CD4-positive, alpha-beta T cell treated with Interleukin-12 subunit alpha and Interleukin-12 subunit beta, for 1 hour (primary cell): ENCODE data around the gene KLC3.

Experiments
- DNase-seq: peaks from one replicate; pipeline ENCODE4 v3.0.0-alpha.2; 2020

The KLC3 gene

DNA sequence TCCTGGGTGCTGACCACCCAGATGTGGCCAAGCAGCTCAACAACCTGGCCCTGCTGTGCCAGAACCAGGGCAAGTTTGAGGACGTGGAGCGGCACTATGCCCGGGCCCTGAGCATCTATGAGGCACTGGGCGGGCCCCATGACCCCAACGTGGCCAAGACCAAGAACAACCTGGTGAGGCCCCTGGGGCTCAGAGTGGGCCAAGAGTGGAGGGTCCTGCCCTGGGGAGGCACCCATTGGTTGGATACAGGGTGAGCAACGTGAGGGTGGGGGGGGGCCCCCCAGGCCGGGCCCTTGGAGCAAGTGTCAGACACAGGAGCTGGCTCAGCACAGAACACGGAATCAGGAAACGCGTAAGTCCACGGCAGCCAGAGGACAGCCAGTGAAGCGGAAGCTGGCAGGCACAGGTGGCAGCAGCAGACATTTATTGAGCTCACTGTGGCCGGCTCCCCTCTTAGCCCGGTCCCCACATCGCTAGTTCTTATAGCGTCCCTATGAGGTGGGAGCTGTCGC lies 8.9 kb downstream of the KLC3 start:
- no peak for DNase-seq

DNA sequence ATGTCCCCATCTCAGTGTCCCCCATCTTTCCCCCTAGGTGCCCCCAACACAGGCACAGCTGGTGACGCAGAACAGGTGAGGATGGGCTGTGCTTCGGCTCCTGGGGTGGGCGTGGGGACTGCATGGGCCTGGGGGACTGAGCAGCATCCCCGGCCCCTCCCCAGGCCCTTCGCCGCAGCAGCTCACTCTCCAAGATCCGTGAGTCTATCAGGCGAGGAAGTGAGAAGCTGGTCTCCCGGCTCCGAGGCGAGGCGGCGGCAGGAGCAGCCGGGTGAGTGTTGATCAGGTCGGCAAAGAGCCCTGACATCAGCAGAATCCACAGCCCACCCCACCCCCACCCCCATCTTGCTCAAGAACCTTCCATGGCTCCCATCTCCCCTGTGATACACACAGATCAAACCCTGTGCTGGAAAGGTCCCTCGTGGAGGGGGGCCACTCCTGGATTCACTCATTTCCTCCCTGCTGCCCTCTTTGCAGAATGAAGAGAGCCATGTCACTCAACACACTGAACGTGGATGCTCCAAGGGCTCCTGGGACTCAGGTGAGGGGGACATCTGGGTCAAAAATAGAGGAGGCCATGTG lies 10.0 kb downstream of the KLC3 start:
- DNase-seq: no peak

DNA sequence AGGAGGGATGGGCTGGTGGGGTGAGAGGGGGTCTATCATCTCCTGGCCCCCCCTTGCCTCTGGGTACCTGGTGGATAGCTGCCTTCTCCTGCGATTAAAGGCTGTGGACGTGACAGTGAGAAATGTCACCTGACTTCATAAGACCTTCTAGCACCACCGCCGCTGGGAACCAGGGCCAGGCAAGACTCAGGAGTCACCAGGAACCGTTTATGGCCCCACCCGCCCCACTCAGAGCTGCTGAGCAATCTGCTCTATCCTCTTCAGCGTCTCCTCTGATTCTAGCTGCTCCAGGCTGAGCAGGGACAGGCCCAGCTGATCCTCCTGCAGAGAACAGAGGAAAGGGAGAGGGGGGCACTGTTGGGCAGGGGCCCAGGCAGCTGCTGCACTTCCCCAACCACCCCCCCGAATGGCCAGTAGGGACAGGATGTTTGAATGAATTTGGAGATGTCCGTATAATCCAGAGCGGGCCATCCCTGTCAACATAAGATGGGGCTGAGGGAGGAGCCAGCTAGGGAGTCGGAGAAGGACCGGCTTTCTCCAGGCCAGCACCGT lies 10.9 kb downstream of the KLC3 start:
- no peak for DNase-seq

DNA sequence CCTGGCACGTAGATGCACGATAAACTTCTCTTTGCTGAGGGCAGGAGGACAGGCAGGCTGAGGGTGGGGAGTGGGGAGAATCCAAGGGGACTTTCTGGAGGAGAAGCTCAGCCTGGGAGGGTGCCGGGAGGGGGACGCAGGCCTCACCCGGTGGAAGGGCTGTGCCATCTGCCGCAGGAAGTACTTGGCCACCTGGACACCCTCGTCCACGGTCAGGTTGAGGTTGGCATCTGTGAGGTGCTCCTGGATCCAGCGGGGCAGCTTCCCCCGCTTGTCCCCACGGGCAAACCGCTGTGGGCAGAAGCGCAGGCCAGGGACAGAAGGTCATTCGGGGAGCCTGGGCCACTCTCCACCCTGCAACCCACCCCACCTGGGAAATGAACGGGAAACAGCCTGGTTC lies 11.5 kb downstream of the KLC3 start:
- DNase-seq: no peak

DNA sequence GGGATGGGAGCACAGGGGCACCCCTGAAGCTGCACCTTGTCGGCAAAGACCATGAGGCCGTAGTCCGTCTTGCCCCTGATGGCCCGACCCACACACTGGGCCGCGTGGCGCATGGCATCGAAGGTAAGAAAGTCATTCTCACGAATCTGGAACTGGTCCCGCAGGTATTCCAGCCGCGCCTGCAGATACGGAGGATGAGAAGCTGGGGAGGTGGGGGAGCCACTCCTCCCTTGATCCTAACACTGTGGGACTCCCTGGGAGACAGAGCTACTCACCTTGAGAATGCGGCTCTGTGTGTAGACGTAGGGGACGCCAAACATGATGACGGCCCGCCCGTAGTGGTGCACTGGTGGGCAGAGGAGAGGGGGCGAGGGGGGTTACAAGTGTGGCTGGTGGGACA lies 11.9 kb downstream of the KLC3 start:
- DNase-seq: no peak

DNA sequence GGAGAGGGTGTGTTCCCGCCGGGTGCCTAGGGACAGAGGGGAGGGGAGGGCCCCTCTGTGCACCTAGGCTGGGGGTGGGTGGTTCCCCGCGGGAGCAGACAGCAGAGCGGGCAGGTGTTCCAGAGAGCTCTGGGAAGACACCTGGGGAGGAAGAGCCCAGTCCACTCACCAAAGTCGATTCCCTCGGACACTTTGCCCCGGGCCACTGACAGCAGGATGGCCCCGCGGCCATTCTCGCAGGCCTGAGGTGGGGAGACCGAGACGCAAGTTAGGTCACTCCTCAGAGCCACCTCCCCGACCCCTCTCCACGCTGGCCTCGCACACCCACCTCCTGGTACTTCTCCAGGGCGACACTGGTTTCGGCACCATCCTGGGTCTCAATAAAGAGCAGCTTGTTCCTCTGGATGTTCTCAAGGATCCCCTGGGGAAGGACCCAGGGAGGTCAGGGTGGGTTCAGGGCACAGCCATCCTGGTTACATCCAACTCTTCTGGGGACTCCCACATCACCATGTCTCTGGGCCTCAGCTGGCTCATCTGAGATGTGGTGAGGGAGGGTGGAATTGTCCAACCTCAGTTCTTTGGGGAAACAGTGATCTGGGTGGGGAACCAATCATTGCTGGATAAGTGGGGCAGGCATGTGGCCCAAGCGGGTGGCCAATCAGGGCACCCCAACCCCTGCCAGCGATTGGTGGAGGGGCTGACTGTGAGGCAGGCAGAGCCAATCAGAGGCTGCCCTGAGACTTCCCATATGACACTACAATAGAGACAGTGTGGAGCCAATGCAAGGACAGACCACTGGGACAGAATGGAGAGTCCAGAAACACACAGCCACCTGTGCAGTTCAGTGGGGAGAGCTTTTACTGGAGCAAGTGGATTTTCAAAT lies 12.6 kb downstream of the KLC3 start:
- DNase-seq: no peak

DNA sequence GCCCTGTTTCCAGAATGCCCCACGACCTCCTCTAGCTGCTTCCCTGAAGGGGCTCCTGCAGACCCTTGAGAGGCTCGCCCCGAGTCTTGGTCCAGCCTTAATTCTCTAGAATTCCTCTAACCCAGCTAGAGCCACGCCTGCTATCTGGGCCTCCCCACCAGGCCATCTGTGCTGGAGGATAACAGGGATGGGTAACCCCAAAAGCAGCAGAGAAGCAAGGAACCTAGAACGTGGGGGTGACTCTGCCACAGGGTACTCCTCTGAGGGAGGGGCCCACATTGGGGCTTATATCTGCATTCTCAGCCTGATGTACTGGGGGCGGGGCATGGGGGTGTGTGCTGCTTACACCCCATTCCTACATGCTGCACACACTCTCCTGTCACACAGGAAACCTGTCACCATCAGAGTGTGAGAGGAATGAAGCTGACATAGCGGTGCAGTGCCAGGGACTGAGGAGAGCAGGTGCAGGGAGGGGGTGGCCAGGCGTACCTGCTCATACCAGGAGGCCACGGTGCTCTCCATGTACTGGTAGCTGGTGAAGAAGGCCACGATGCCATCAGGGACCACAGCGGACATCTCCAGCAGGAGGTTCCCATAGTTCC lies 13.8 kb downstream of the KLC3 start:
- no peak for DNase-seq

DNA sequence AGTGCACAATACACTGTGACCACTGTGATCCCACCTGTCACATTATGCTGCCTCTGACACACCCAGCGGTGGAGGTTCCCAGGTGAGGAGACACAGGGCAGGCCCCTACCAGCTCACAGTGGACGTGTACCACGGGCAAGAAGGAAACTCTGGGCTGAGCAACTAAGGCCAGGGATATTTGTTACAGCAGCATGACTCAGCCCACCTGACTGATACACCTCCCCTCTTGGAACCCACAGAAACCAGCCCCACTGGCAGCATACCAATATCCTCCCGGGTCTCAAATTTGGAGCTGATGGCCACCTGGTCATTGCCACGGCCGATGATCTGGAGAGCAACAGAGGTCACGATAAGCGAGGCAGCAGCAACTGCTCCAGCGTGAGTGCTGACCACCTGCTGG lies 14.9 kb downstream of the KLC3 start:
- no peak for DNase-seq

DNA sequence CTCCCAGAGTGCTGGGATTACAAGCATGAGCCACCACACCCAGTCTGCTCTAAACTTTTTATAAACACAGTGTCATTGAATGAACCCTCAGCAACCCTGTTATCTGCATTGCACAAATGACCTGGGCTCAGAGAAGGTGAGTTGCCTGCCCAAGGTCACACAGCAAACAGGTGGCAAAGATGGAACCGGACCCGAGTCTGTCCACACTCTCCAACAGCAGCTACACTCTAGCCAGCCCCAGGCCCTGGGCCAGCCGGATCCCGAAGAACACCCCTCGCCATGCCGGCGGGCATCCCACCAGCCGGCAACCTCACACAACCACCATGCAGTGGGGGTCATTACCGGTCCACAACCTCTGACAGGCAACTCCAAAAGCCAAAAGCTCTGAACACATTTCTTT lies 15.4 kb downstream of the KLC3 start:
- DNase-seq: no peak

DNA sequence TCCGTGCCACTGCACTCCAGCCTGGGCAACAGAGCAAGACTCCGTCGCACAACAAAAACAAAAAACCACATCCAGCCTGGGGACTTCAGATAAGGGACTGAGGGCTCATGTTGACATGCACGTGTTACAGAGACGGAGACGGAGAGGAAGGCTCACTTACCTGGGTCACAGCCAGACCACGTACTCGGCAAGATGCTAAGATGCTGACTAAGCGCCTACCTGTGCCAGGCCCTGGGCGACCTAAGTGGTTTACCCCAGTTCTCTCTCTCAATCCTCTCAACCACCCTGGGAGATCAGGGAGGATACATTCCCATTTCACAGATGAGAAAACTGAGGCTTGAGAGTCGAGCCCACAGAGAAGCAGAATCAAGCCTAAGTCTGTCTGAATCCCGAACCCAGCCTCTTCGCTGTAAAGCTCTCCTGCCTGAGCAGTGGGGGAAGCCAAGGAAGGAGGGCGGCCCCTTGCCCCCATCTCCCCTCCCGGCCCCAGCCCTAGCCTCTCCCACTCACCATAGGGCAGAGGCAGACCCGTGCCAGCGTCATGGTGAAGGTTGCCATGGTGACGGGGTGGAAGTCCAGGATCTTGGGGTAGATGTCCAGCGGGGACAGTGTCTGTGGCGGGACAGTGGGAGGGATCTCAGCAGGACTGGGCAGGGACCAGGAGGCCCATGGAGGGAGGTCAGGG lies 16.4 kb downstream of the KLC3 start:
- no peak for DNase-seq

DNA sequence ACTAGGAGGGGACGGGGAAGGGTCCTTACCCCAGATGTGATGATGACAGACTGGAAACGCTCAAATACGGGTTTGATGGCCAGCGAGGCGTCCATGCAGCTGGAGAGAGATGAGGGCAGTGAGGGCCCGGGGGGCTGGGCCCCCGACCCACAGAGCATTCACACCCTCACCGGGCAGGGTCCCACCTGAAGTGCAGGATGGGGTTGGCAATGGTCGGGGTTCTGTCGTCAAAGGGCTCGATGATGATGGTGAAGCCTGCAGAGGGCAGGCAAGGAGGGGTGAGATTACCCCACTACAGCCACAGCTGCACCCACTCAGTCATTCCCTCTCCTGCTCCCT lies 16.9 kb downstream of the KLC3 start:
- no peak for DNase-seq

DNA sequence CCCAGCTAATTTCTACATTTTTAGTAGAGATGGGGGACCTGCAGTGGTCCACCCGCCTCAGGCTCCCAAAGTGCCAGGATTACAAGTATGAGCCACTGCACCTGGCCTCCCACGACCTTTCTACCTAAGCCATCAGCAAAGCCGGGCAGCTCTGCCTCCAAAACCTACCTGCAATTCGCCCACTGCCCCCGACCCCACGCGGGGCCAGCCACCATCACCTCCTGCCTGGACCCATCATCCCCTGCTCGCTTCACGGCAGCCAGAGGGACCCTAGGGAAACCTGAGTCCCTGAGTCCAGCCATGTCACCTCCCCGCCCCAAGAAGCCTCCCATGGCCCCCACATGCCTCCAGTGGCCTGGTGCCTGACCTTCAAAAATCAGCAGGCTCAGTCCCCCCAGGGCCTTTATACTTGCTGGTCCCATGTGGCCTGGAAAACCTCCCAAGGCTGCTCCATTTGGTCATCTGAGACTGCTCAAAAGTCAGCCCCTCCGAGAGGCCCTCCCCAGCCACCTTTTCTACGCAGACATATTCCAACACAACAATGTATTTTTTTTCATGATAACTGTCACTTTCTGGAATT lies 17.8 kb downstream of the KLC3 start:
- DNase-seq: no peak

DNA sequence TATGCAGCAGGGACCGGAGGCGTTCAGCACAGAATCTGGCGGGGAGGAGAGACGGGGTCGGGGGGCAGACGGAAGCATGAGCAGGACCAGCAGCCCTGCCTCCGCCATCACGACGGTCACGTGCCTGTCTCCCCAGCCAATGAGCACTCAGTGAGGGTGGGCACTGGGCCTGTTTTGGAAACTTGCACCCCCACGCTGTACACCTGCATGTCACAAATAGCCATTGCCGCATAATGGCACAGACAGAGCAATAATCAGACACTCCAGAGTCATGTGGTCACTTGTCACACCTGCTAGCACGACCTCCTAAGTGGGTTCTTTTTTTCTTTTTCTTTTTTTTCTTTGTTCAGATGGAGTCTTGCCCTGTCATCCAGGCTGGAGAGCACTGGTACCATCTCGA lies 21.1 kb downstream of the KLC3 start:
- no peak for DNase-seq

DNA sequence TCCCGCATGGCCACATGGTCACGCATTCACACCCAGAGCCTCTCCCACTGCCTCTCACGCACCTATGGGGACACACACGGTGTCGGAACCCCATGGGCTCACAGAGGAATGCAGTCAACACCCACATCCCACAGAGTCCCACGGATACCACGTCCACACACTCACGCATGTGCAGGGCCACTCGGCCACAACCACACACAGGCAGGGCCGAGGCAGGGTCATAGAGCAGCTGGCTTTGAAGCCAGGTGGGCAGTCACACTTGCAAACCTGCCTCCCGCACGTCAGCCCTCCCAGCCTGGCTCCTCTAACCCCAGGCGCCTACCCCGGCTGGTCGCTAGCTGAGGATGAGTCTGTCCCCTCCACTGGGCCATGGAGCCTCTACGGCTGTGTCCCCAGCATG lies 21.7 kb downstream of the KLC3 start:
- DNase-seq: no peak

DNA sequence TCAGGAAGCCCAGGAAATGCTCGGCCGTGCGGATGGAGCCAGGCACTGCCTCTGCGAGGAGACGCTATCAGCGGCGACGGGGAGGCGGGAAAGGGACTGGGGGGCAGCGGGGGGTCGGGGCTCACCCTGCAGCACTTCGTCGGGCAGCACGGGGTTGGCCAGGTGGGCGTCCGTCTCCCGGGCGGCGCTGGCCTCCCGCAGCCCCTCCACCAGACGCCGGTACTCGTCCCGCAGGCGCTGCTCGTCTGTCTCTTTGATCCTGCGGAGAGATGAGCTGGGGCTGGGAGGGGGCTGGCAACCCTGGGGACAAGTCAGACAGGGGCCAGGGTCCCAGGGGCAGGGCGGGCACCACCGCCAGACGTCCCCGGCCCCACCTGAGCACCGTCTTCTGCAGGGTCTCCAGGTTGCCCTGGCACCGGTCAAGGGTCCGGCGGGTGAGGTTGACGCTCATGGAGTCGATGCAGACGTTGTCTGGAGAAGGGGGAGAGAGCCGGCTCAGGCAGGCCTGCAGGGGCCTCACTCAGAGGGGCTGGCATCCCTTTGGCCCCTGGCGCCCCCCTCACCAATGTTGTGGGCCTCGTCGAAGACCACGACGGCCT lies 23.4 kb downstream of the KLC3 start:
- DNase-seq: no peak

DNA sequence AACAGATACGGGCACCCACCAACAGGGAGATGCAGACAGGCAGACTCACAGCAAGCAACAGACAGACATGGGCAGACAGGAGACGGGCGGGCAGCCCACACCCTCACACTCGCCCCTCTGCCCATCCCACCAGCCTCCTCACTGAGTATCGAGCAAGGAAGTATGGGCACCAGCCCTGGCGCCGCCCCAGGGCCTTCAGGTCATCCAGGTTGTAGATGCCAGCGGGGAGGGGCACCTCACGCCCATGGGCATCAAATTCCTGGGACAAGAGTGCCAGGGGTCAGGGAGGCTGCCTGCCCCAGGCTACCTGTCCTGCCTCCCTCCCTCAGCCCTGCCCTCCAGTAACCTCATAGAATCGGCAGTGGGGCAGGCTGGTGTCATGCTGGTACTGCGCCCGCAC lies 24.1 kb downstream of the KLC3 start:
- no peak for DNase-seq

DNA sequence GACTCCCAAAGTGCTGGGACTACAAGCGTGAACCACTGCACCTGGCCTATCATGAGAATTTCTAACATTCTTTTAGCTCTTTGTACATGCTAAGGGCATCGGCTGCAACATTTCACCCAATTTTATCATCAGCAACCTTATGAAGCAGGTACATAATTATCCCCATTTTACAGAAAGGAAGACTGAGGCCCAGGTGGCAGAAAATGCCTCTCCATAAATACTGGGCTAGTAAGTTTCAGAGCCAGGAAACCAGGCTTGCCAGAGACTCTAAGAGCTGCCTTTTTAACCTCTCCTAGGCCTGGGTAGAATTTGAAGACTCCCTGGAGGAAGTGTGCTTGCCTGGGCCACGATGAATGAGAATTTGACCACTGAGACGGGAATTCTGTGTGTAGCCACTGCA lies 27.6 kb downstream of the KLC3 start:
- no peak for DNase-seq

DNA sequence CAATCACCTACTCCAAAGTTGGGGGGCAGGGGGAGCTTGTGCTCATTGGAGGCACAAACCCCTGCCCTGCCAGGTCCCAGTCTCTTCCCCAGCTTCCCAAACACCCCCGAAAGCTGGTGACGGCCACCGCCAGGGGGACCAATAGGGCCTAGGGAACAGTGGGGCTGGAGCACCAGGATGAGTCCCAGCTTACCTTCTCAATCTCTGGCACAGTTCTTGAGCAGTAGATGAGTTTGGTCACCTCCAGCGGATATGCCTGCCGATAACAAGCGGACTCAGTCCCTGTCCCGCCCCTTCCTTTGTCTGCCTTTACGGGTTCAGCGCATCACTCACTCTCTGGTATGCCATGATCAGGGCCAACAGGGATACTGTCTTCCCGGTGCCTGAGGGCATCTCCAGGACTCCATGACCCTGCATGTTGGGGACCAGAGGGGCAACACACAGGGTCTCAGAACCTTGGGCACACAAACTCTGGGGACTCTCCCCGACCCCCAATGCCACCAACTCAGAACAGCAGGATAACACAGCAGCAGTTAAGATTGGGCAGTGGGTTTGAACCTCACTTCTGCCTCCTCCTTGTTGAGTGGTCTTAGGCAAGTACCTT lies 28.3 kb downstream of the KLC3 start:
- DNase-seq: no peak

DNA sequence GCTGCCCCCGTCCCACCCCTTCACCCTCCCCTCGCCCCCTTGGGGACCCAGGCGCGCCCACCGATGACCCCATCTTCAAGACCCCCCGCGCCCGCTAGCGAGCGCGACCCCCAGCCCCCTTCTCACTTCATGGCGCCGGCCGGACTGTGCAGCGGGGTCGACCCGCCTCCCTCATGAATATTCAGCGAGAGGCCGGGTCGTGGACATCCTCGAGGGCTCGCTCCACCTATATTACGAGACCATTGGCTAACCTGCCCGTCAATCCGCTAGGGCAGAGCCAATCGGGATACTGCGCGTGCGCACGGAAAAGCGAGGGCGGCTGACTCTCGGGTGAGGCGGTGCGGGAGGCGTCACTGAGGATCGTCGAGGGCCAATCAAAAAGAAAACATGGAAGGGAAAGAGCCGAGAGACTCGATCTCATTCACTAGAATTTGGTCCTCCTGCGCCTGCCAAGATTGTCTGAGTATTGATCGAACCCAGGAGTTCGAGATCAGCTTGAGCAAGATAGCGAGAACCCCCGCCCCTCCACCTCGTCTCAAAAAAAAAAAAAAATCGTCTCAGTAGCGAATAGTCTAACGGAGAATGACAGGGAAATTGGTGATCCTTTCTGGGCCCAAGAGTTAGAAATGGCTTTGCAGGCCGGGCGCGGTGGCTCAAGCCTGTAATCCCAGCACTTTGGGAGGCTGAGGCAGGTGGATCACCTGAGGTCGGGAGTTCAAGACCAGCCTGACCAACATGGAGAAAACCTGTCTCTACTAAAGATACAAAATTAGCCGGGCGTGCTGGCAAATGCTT lies 30.1 kb downstream of the KLC3 start, which contains the start of gene ERCC2:
Gene ERCC2, minus strand, starts transcription at position 164 of the 795 bp plus-strand sequence. Its CDS starts 33 bp downstream, at position 131.
- peak; percentile 100 for DNase-seq

DNA sequence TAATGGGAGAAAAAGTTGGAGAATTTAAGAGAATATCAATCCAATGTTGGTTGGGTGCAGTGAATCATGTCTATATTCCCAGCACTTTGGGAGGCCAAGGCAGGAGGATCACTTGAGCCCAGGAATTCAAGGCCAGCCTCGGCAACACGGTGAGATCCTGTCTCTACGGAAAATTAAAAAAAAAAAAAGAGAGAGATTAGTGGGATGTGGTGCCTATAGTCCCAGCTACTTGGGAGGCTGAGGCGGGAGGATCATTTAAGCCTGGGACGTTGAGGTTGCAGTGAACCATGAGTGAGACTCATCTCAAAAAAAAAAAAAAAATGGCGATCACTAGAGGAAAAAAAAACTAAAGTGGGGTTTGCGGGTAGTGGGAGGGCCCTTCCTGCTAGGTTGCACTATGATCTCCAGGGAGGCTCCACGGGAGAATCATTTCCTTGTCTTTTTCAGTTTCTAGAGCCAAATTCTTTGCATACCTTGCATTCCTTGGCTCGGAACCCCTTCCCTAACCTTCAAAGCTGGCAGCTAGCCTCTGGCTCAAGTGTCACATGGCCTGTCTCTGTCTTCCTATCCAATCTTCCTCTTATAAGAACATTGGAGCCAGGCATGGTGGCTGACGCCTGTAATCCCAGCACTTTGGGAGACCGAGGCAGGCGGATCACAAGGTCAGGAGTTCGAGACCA lies 35.6 kb downstream of the KLC3 start:
- DNase-seq: no peak
